CD4-positive, alpha-beta T cell treated with Interleukin-10 for 1 hour (primary cell): ENCODE data around the gene FERMT3.

Experiments
- DNase-seq: peaks from one replicate; pipeline ENCODE4 v3.0.0-alpha.2; 2020

FERMT3 gene

GRCh38 chr11:64186492-64187165 is 19.9 kb upstream of the FERMT3 start:
- DNase-seq: peak; percentile 55

GRCh38 chr11:64192434-64192833 is 14.1 kb upstream of the FERMT3 start:
- DNase-seq: no peak

GRCh38 chr11:64196626-64197025 is 9.9 kb upstream of the FERMT3 start:
- no peak for DNase-seq

- no peak for DNase-seq
Measured at GRCh38 chr11:64198511-64198910, 8.0 kb upstream of the FERMT3 start.

GRCh38 chr11:64201543-64201942 is 5.0 kb upstream of the FERMT3 start:
- no peak for DNase-seq

- DNase-seq: no peak
Measured at GRCh38 chr11:64202992-64203391, 3.5 kb upstream of the FERMT3 start.

GRCh38 chr11:64203421-64204079 is 3.0 kb upstream of the FERMT3 start:
- no peak for DNase-seq

GRCh38 chr11:64204080-64204440 is 2.5 kb upstream of the FERMT3 start:
- no peak for DNase-seq

- DNase-seq: peak; percentile 90
Measured at GRCh38 chr11:64204464-64204989, 2.0 kb upstream of the FERMT3 start.

GRCh38 chr11:64207256-64208085 is 950 bp downstream of the FERMT3 start:
- peak; percentile 79 for DNase-seq

- DNase-seq: no peak
Measured at GRCh38 chr11:64208086-64208795, 1.7 kb downstream of the FERMT3 start.

- no peak for DNase-seq
Measured at GRCh38 chr11:64208796-64209562, 2.5 kb downstream of the FERMT3 start.

GRCh38 chr11:64209563-64209843 is 3.0 kb downstream of the FERMT3 start:
- no peak for DNase-seq

- no peak for DNase-seq
Measured at GRCh38 chr11:64210301-64211020, 3.9 kb downstream of the FERMT3 start.

GRCh38 chr11:64211181-64211872 is 4.8 kb downstream of the FERMT3 start:
- DNase-seq: no peak

GRCh38 chr11:64216879-64217278 is 10.4 kb downstream of the FERMT3 start:
- no peak for DNase-seq

- no peak for DNase-seq
Measured at GRCh38 chr11:64218628-64219353, 12.3 kb downstream of the FERMT3 start.

- no peak for DNase-seq
Measured at GRCh38 chr11:64219354-64219684, 12.8 kb downstream of the FERMT3 start.

GRCh38 chr11:64219755-64220154 is 13.2 kb downstream of the FERMT3 start:
- no peak for DNase-seq

- no peak for DNase-seq
Measured at GRCh38 chr11:64220271-64220670, 13.8 kb downstream of the FERMT3 start.

- no peak for DNase-seq
Measured at GRCh38 chr11:64220798-64221197, 14.3 kb downstream of the FERMT3 start.
